Heart left ventricle (tissue), 11 donors: ENCODE results near the gene TAF5L. TPM values are rescaled to one million over a fixed set of nuclear protein-coding genes. Genes with fewer than 3 reads are reported as not detected.

Experiments
- polyA plus RNA-seq, 2 donors: library from polyadenylated mRNA; stranded (reverse); fragments of 200-250 nt; gene quantifications; one replicate each; pipeline ENCODE4 v1.2.3, GENCODE V29; 2013
- total RNA-seq, 9 donors: library from RNA; depleted of rRNA in 2 of 9; stranded (reverse); fragments of >200 nt in 2 of 9; fragmentation: NEBNext Ultra II Directional in 3 of 9; extraction: Animal tissue kit (Norgen Biotek cat#: 25700) in 3 of 9; gene quantifications; one replicate each; pipeline versions ENCODE4 v1.1.0 to v1.2.4, GENCODE V29; 2016 to 2023
- donor health status: ischemic (EF 13 %, LVEDD 7.1; RV severe dilation, severe dysfunction).
- donor health status: healthy with polysubstance abuse.
- donor health status: DM: no; HTN: yes; CAD: no.
- donor health status: DM: no; HTN: no; CAD: no.
- donor health status: ischemic (EF 25% LVEDD 5.7; RV mildly dilated, moderate dysfunction).
- donor health status: healthy.
- donor health status: DM: yes; HTN: yes; CAD: no.
- donor health status: PGD.
- donor health status: nonischemic (EF 23%, LVEDD 6.1; RV moderate dilation, normal function).

The TAF5L gene
- total and polyA plus RNA-seq, 11 donors = 4.4 to 15.4 (median 11.1) TPM

Other genes with a start within 250 kb of the TAF5L start
- gene ACTA1, start 192.0 kb downstream of the TAF5L start, total RNA-seq = over 10,000 TPM in 4 of 9 donors, 1,000 to 10,000 TPM in 5; 1,926 to 30,941 (median 8,947) TPM
- 1,000 to 10,000 TPM; 3,190 to 8,475 TPM for gene ACTA1, start 192.0 kb downstream of the TAF5L start, polyA plus RNA-seq
- 10 to 100 TPM; 23.1 to 37.3 (median 31.0) TPM for gene NUP133, start 117.8 kb downstream of the TAF5L start, total RNA-seq
- gene NUP133, start 117.8 kb downstream of the TAF5L start, polyA plus RNA-seq = 10 to 100 TPM in 1 of 2 donors, 1 to 10 TPM in 1; 8.0 to 16.5 TPM
- 10 to 100 TPM in 7 of 9 donors, 1 to 10 TPM in 2; 8.4 to 13.3 (median 10.8) TPM for gene ABCB10, start 67.4 kb downstream of the TAF5L start, total RNA-seq
- gene ABCB10, start 67.4 kb downstream of the TAF5L start, polyA plus RNA-seq = 1 to 10 TPM; 4.5 to 6.6 TPM
- 1 to 10 TPM; 2.6 to 6.7 (median 5.0) TPM for gene URB2, start 125 bp upstream of the TAF5L start, total RNA-seq
- gene URB2, start 125 bp upstream of the TAF5L start, polyA plus RNA-seq = 1 to 10 TPM; 1.4 to 5.9 TPM